A673 (cell line): Measurements from ENCODE around the gene ARHGAP26. TPM values are rescaled to one million over a fixed set of nuclear protein-coding genes. Genes with fewer than 3 reads are reported as not detected.

Experiments used
- BruUV-seq: library from RNA; stranded (reverse); fragments of 400-500 nt; replicated peaks from 2 replicates; lab custom pipeline; 2021; lab: Mats Ljungman, UMichigan
- CTCF ChIA-PET: fragments of 300-600 bp; sonication (Branson Sonifier 250); formaldehyde crosslinking; loops from one replicate; lab custom pipeline; 2022; ENCODE audit warnings: antibody characterized with exemption; lab: Charles Lee
- POLR2A ChIA-PET: fragments of 300-600 bp; sonication (Branson Sonifier 250); formaldehyde crosslinking; loops from one replicate; lab custom pipeline; 2022; ENCODE audit warnings: antibody characterized with exemption; ENCODE audit not compliant: low non-redundant PET; lab: Charles Lee
- DNase-seq: peaks from one replicate; pipeline ENCODE4 v3.0.0-alpha.2; 2015; ENCODE audit warnings: low spot score
- H3K27ac ChIP-seq: fragments of 200-600 bp; sonication (generic); 2 replicates; pipeline ENCODE4 v1.5.1; 2016; ENCODE audit warnings: mixed run types, low read depth, mild to moderate bottlenecking, mixed read lengths, antibody characterized with exemption, low read length; ENCODE audit not compliant: poor library complexity, severe bottlenecking
- H3K27me3 ChIP-seq: fragments of 200-600 bp; sonication (generic); replicated peaks from 2 replicates; pipeline ENCODE4 v1.6.1; 2017; ENCODE audit warnings: mixed run types, low read depth, mild to moderate bottlenecking, mixed read lengths, antibody characterized with exemption, low read length; ENCODE audit not compliant: insufficient read depth, poor library complexity
- H3K36me3 ChIP-seq: fragments of 200-600 bp; sonication (generic); 2 replicates; pipeline ENCODE4 v1.6.1; 2016; ENCODE audit warnings: mixed run types, mild to moderate bottlenecking, mixed read lengths, antibody characterized with exemption, low read length; ENCODE audit not compliant: insufficient read depth, poor library complexity, severe bottlenecking
- H3K4me1 ChIP-seq: fragments of 200-600 bp; sonication (generic); 2 replicates; pipeline ENCODE4 v1.6.1; 2017; ENCODE audit warnings: mixed run types, mild to moderate bottlenecking, mixed read lengths, antibody characterized with exemption, low read length; ENCODE audit not compliant: insufficient read depth, poor library complexity, severe bottlenecking
- H3K4me3 ChIP-seq: fragments of 200-600 bp; sonication (generic); 2 replicates; pipeline ENCODE4 v1.5.1; 2016; ENCODE audit warnings: low read depth, mixed run types, mild to moderate bottlenecking, mixed read lengths, low read length; ENCODE audit not compliant: poor library complexity, severe bottlenecking
- H3K9me3 ChIP-seq: fragments of 200-600 bp; sonication (generic); 2 replicates; pipeline ENCODE4 v1.6.1; 2016; ENCODE audit warnings: mixed run types, low read depth, mild to moderate bottlenecking, mixed read lengths, antibody characterized with exemption, low read length; ENCODE audit not compliant: poor library complexity, severe bottlenecking
- CTCF ChIP-seq: fragments of 300-800, 200-600 bp; sonication (generic); conservative IDR thresholded peaks from 2 replicates; pipeline ENCODE4 v1.5.1; 2017; ENCODE audit warnings: low read depth, mild to moderate bottlenecking, antibody characterized with exemption, low read length, moderate library complexity, mixed read lengths
- EZH2 ChIP-seq: fragments of 200-600 bp; sonication (generic); IDR thresholded peaks from 2 replicates; pipeline ENCODE4 v1.6.1; 2017; ENCODE audit warnings: borderline replicate concordance, low read depth, mild to moderate bottlenecking, mixed read lengths, antibody characterized with exemption, low read length; ENCODE audit not compliant: poor library complexity, severe bottlenecking
- intact Hi-C: fragments of 100-400 bp; cut with micrococcal nuclease; formaldehyde crosslinking; loops from one replicate; pipeline ENCODE4 v1.10.0; 2022; ENCODE audit not compliant: unreplicated experiment
- total RNA-seq: library from RNA; stranded (reverse); gene quantifications from 2 replicates; pipeline ENCODE4 v1.2.3, GENCODE V29; 2021

ARHGAP26 gene
- total RNA-seq, 1 experiment from 2014 or later, result 25.5 TPM

- TF ChIP-seq CTCF (no peak), EZH2 (no peak)
- peaks cover 55% of the 10 kb centered on the region for H3K4me1 ChIP-seq
- no peaks in the 10 kb centered on the region for H3K36me3 ChIP-seq
- DNase-seq, result no peak
- BruUV-seq, result no TSS peak
- no peak overlapping the region for H3K4me3 ChIP-seq
- no peaks in the 10 kb centered on the region for H3K27me3 ChIP-seq
- no peaks in the 10 kb centered on the region for H3K9me3 ChIP-seq
- CTCF ChIA-PET, result interaction anchor here (1.3 to 2.1 kb wide), 2 partner anchors 14 to 66 kb away, joined by 5 to 7 read pairs; no protein-coding TSS in a partner anchor
- intact Hi-C loops, result no loop called here
- peak overlapping the region; percentile 43 for H3K27ac ChIP-seq
- POLR2A ChIA-PET, result no interaction called here
These were observed 12.9 kb downstream of the ARHGAP26 start for GRCh38 chr5:142782976-142783530.

GRCh38 chr5:142783601-142784341 is 13.6 kb downstream of the ARHGAP26 start:
- intact Hi-C loops, result no loop called here
- CTCF ChIA-PET, result interaction anchor here (1.2 to 2.1 kb wide), 3 partner anchors 14 to 70 kb away, joined by 4 to 7 read pairs (median 5); no protein-coding TSS in a partner anchor
- Histone ChIP-seq H3K4me3 (no peak overlapping the region), H3K9me3 (no peaks in the 10 kb centered on the region), H3K4me1 (peaks cover 50% of the 10 kb centered on the region), H3K27me3 (no peaks in the 10 kb centered on the region), H3K36me3 (no peaks in the 10 kb centered on the region), H3K27ac (peak overlapping the region; percentile 43)
- TF ChIP-seq EZH2, result no peak
- TF ChIP-seq CTCF, result no peak
- peak; percentile 71 for DNase-seq
- POLR2A ChIA-PET, result no interaction called here
- BruUV-seq, result no TSS peak

- Histone ChIP-seq H3K4me1 (peaks cover 43% of the 10 kb centered on the region), H3K4me3 (no peak overlapping the region), H3K27me3 (no peaks in the 10 kb centered on the region), H3K27ac (peak overlapping the region; percentile 43), H3K9me3 (no peaks in the 10 kb centered on the region), H3K36me3 (no peaks in the 10 kb centered on the region)
- no peak for TF ChIP-seq CTCF
- TF ChIP-seq EZH2, result no peak
- ChIA-PET POLR2A (no interaction called here), CTCF (interaction anchor here (1.2 to 2.1 kb wide), 3 partner anchors 13 to 71 kb away, joined by 4 to 7 read pairs (median 5); no protein-coding TSS in a partner anchor)
- intact Hi-C loops, result no loop called here
- peak; percentile 36 for DNase-seq
- BruUV-seq, result no TSS peak
These were observed 14.3 kb downstream of the ARHGAP26 start for GRCh38 chr5:142784401-142784955.
